GM21529 (cell line): ENCODE results near the gene ZRSR2.
"Not testable (repeated sequence)": the region's sequence is repeated elsewhere in the genome, so short reads cannot be mapped to it uniquely, and the experiment has no call there.

Experiments used
- ATAC-seq: cut with Tn5 transposase; IDR thresholded peaks from one replicate; pipeline ENCODE4 v1.9.1; 2021; ENCODE audit not compliant: unreplicated experiment

The ZRSR2 gene, protein sequence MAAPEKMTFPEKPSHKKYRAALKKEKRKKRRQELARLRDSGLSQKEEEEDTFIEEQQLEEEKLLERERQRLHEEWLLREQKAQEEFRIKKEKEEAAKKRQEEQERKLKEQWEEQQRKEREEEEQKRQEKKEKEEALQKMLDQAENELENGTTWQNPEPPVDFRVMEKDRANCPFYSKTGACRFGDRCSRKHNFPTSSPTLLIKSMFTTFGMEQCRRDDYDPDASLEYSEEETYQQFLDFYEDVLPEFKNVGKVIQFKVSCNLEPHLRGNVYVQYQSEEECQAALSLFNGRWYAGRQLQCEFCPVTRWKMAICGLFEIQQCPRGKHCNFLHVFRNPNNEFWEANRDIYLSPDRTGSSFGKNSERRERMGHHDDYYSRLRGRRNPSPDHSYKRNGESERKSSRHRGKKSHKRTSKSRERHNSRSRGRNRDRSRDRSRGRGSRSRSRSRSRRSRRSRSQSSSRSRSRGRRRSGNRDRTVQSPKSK

DNA sequence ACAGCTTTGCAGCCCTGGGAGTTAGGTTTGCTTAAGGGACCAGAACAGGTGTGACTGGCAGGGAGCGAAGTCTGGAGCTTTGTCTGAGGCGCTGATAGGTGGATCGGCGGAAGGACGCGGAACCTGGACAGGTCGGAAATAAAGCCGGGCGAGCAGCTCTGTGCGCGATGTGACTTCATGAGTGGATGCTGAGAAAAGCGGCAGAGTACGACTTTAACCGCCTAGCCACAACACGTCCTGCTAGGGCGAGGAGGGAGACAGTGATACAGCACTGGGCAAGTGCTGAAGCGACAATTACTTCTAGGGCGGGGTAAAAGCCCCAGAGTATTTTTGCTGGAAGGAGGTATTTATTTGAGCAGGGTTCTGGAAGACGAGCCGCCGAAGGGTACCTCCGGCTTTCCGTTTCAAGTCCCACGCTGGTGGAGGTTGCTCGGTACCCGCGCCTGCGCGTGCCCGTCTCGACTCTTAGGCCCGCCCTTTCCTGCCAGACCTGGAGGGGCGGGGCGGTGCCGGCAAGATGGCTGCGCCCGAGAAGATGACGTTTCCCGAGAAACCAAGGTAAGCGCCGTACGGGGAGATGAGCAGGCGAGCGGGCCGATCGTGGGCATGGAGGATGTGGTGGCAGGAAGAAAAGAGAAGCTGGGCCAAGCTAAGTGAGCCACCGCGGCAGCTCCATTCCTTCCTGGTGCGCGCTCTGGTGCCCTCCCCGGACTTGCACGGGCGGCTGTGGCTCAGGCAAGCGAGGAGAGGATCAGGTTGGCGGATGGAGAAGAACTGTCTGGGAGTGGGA is at the start of gene ZRSR2:
TSS of gene ZRSR2 (plus strand) at position 506 of the 790 bp plus-strand sequence. CDS start at position 518, 12 bp downstream.
- ATAC-seq: peak; percentile 94

DNA sequence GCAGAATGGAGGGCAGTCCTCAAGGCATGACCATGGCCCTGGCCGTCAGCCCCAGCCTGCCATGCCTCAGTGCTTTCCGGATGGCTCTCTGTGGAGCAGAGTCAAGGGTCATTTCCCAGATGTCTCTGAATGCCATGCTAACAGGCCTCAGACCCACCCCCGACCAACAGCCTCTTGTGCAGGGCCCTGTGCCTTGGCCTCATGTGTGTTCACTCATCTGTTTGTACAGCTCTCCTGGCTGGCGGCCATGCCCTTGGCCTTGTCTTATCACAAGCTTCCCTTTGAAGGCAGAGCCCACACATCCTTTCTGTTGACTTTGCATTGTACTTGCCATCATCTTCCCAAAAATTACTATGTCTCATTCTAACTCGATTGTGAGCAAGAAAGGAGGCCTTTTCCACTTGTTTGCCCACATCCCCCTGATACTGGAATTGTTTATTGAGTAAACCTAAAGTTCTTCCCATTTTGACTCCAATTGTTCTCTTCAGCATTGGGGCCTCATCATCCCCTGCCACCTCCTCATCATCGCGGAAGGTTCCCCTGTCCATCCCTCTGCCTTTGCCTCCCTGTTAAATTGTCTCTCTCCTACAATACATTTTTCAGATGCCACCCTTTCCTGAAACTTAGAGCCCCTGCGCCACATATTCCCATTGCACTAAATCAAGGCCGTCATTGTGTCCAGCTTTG is 46.0 kb upstream of the ZRSR2 start:
- ATAC-seq: no peak

DNA sequence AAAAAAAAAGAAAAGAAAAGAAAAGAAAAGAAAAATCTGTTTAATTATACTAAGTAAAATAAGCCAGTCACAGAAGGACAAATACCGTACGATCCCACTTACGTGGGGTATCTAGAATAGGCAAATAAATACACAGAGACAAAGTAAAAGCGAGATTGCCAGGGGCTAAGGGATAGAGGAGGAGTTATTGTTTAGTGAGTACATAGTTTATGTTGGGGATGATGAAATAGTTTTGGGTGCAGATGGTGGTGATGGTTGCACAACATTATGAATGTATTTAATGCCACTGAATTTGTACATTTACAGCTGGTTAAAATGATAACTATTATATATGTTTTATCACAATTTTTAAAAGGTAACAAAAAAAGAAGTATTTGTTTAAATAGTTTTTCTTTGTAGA is 45.1 kb upstream of the ZRSR2 start:
- ATAC-seq: no peak

DNA sequence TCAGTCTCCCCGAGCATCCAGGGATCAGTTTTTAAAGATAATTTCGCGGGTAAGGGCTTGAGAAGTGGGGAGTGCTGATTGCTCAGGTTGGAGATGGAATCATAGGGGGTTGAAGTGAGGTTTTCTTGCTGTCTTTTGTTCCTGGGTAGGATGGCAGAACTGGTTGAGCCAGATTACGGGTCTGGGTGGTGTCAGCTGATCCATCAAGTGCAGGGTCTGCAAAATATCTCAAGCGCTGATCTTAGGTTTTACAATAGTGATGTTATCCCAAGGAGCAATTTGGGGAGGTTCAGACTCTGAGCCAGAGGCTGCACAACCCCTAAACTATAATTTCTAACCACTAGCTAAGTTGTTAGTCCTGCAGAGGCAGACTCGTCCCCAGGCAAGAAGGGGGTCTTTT is 43.6 kb upstream of the ZRSR2 start:
- not testable (repeated sequence) for ATAC-seq

DNA sequence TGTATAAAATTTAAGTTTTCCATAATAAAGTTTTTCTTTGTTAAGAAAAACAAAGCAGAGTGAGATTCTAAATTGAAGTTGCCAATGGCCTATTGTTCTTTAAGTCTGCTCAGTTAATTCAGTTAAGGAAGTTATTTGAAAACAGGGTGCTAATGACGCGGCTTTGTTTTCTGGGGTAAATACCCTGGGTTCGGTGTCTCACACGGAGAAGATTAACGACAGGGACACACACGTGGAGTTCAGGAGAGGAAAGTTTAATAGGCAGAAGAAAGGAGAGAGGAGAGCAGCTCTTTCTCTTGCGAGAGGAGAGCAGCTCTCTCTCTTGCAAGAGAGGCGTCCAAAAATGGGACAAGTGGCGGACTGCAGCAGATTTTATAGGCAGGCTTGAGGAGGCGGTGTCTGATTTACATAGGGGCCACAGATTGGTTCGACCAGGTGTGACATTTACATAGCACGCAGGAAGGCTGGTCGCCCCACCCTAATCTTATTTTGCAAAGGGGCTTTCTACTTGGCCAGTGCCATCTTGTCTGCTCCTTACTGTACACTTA is 42.6 kb upstream of the ZRSR2 start:
- no peak for ATAC-seq

DNA sequence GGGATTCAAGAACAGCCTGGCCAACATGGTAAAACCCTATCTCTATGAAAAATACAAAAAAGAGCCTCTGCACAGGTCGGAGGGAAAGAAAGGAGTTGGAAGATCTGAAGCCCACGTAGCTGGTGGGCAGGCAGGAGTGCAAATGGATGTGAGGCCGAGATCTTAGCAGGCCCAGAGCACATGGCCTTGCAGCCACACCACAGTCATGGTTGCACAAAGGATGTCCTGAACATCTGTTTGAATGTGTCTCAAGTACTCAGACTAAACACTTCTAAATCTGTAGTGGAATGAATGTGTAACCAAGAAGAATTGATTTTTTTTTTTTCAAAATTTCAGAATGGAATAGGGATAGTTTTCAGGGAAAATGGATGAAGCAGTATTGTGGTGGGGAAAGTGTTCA is 41.4 kb upstream of the ZRSR2 start:
- no peak for ATAC-seq

DNA sequence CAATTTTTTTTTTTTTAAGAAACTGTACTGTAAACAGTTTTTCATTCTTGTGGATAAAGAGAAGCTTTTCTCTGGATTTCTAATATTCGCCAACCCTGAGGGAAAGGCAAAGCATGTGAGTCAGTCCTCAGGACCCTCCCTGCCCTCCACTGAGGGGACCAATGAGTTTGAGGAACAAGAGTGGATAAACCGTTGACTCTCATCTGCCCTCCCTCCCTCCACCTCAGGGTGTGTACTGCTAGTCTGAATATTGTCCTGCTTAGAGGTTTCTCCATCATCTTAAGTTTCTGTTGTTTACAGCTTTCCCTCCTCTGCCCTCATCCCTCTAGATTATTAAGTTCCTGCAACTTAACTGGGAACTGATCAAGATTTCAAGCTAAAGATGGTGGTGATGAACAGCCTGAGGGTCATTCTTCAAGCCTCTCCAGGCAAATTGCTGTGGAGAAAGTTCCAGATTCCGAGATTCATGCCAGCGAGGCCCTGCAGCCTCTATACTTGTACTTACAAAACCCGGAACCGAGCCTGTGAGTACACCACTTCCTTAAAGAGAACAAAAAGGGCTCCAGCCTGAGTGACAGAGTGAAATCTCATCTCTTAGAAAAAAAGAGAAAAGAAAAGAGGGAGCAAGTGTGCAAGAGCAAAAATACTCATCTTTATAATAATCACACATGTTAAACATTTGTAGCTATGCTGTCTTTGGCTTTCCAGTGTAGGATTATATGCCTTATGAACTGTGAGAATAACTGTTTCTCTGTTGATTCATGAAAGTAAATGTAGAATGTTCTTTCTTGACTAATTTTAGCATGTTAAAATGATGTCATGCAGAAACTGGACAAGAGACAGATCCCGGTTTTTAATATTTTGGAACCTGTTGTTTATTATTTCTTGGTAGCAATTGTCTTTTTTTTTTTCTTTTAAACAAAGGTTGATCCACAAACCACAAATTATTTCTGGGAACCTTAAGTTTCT is 40.4 kb upstream of the ZRSR2 start:
- ATAC-seq: peak; percentile 94

DNA sequence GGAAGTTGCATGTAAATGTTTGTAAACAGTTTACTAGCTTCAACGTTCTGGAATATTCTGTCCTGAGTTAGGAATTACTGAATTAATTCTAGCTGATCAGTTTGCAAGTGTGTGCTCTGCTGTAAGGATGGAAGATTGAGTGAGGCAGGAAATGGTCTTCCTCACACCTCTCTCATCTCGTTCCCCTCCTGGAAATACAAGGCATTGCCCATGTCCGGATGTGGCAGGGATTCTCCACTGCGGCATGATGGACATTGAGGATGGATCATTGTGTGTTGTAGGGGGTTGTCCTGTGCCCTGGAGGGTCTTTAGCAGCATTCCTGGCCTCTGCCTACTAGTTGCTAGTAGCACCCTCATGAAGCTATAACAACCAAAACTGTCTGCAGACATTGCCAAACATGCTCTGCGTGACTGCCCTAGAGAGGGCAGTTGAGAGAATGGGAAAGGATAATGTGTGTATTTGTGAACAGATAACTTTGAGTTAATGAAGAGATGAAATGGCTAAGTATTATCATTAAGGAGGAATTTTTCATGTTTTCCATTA is 39.6 kb upstream of the ZRSR2 start:
- no peak for ATAC-seq

DNA sequence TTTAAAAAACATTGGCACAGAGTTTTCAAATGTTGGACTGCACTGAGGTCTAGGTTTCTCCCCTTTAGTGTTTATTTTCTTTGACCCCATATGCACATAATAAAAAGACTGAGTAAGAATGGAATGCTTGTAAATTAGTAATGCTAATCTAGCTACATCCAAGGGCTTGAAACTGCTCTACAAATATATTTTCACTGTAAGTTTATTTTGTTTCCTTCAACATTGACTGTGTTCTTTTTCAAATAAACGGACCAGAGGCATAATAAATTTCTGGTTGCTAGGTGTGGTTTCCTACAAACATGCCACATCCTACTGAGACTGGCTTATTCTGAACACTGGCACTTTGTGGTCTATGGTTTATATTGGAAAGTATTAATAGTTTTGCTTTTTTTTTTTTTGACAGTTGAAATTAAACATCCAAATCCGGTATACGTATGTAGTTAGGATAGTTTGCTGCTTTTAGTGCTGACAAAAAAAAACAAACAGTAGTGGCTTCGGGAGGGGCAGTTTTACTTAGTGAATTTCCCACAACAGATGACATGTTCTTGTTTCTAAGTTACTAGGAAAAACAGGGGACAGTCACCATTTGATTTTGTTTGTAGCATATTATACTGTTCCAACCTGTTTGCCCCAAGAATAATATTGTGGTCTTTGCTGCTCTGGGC is 39.0 kb upstream of the ZRSR2 start:
- ATAC-seq: no peak

DNA sequence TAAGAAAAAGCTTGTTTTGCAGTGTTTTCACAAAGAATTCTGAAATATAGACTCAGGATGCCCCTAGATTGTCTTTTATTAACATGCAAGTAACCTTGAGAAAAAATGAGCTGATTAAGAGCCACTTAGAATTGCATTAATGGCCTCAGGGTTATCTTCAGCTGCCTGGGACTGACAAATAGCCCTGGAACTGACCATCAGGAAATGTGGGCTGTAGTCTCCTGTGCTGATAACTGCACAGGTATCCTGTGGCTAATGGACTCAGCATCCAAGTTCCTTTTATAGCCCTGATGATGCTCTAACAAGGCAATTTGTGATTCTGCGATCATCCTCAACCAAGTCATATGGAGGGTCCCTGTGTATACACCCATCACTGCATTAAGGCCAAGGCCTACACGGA is 35.2 kb upstream of the ZRSR2 start:
- ATAC-seq: no peak

DNA sequence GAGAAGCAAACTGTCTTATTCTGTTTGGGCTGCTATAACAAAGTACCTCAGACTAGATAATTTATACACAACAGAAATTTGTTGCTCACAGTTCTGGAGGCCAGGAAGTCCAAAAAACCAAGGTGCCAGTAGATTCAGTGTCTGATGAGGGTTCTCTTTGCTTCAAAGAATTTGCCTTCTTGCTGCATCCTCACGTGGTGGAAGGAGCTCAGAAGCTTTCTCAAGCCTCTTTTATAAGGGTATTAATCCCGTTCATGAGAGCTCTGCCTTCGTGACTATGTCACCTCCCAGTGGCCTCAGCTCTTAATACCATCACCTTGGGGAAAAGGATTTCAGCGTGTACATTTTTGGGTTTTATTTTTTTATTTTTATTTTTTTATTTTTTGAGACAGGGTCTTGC is 32.1 kb upstream of the ZRSR2 start:
- ATAC-seq: no peak

DNA sequence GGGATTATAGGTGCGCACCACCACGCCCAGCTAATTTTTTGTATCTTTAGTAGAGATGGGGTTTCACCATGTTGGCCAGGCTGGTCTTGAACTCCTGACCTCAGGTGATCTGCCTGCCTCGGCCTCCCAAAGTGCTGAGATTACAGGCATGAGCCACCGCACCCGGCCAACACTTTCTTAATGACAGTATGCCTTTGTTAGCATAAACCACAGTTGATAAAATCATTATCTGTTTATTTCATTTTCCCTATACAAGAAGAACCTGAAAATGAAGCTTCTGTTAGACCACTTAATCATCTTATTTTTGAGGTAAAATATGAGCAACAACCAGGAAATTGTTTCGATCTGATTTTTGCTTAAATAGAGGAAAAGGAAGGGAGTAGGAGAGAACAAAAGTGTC is 30.4 kb upstream of the ZRSR2 start:
- ATAC-seq: not testable (repeated sequence)

DNA sequence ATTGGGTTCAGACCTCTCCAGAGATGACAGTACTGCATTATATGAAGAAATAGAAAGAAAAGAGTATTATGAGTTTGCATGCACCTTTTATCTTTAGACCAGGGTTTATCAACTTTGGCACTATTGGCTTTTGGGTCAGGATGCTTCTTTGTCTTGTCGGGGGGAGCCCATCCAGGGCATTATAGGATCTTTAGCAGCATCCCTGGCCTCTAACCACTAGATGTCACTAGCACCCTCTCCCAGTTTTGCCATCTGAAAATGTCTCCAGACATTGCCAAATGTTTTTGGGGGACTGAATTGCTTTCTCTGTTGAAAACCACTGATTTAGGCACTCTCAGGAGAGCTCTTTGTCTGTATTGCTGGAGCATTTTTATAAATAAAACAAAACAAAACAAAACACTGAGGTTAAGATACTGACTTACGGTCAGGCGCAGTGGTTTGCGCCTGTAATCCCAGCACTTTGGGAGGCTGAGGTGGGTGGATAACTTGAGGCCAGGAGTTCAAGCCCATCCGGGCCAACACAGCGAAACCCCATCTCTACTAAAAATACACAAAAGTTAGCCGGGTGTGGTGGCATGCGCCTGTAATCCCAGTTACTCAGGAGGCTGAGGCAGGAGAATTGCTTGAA is 28.6 kb upstream of the ZRSR2 start:
- peak; percentile 75 for ATAC-seq

DNA sequence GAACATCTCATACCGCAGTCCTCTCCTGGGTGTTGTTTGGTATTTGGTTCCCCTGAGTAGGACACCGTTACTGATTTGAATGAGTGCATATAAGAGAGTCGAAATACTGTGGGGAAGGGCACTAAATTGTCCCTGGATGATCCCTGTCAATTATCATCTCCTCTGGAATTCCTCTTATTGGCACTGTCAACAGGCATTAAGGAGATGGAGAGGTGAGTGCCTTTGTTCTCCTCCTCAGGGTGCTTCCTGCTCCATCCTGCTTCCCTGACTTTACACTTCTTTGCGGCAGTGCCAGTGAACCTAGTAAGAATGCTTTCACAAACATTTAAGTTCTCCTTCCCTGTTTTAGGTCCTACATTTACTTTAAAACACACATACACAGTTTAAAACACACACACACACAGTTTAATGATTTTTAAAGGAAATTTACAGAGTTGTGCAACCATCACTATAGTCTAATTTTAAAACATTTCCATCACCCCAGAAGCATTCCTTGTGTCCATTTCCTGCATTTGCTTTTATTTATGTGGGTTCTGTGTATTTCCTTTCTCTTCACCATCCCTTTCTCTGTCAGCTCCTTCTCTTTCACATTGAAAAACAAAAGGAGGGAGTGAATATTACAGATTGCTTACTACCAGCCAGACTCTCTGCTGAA is 20.9 kb upstream of the ZRSR2 start:
- no peak for ATAC-seq

DNA sequence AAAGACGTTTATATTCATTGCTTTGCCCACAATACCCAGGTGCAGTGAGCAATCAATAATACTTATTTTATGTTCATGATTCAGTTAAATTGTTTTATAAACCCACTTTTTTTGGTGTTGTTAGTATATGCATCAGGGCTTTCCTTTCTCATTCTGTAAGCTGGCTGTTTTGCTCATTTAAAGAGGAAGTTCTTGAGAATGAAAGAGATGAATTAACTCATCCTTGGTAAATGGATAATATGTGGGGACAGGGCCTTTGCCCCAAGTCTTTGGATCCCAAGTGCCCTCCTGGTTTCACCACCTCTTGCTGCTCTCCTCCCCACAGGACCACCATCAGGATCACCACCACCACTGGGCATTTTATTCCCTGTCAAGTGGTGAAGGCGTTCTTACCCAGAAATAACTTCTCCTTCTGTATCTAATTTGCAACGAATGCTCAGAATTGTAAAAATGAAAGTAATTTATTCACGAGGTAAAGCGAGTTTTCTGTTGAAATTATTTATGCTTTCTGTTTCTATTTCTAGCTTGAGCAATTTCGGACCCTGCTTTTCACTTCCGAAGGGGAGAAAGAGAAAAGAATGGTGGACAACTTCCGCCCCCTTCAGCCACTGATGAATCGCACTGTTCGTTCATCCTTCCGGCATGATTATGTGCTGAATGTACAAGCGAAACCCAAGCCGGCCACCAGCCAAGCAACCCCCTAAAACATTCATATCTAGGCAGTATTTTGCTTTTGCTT is 8.2 kb upstream of the ZRSR2 start:
- ATAC-seq: peak; percentile 94

DNA sequence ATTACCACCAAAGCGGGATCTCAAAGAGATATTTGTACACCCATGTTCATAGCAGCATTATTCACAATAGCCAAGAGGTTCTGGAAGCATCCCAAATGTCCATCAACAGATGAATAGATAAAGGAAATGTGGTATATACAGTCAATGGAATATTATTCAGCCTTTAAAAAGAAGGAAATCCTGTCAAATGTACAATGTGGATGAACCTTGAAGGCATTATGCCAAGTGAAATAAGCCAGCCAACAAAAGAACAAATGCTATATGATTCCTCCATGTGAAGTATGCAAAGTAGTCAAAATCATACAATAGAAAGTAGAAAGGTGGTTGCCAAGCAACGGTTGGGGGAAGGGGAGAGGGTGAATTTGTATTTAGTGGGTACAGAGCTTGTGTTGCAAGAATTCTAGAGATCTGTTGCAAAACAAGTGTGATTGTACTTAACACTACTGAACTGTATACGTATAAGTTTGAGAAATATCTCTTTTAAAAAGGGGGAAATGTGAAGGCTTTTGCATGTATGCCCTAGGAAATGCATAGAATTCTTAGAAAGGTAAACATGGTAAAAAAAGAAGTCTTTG is 5.0 kb upstream of the ZRSR2 start:
- no peak for ATAC-seq

DNA sequence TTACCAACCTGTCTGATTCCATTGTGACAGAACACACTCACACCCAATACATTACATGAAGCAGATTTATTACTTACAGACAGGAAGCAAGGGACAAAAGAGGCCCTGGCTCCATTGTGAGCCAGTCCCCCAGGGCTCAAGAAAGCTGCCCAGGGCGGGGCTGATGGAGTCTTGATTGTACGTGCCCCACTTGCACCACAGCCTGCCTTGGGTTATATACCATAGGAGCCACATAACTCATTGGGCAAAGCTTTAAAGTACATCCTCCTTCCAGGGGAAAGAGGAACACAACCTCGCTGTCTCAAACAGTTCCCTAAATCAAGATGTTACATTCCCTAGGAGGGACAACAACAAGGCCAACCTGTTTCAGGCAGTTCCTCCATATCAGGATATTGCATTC is 3.4 kb upstream of the ZRSR2 start:
- ATAC-seq: no peak
